Measurements from ENCODE around the gene CPNE8. TPM values are rescaled to one million over a fixed set of nuclear protein-coding genes. Genes with fewer than 3 reads are reported as not detected.

Gene CPNE8
- total RNA-seq, 4 donors from 2014 or later = 12.1 to 38.3 (median 13.4) TPM

DNA sequence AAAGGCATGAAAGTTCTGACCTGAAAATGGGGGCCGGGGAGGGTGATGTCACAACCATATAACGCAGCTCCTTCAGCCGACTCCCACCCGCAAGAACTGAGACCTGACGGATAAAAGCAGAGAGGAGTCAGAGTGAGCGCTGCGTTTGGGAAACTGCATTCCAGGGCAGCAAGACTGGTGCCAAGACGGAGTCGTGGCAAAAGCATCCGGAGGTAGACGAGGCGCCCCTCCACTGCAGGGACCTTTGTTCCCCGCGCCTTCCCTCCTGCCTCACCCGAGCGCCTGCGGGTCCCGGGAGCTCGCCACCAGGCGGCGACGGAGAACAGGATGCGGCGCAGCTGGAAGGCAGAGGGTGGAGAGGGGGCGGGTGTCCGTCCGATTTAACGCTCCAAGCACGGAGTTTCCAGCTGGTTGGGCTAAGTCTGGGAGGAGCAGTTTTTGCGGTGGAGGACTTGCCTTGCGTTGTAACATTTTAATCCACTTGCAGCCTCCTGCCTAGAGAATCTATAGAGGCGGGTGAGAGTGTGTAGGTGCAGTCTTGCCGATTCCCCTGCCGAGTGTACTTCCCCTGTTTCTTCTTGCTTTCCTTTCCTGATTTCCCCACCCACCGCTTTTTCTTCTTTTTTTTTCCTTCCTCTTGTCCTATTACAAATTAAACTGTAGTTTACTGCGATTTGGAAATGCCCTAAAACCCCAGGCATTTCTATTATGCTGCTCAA is 1.2 kb upstream of the CPNE8 start:
- TF ChIP-seq POLR2A (IDR thresholded peaks at IDR 0.05) = peak in 1 of 2 donors; percentile 32
- TF ChIP-seq EP300 (IDR thresholded peaks at IDR 0.05) = no peak
- TF ChIP-seq, protein P1, sequence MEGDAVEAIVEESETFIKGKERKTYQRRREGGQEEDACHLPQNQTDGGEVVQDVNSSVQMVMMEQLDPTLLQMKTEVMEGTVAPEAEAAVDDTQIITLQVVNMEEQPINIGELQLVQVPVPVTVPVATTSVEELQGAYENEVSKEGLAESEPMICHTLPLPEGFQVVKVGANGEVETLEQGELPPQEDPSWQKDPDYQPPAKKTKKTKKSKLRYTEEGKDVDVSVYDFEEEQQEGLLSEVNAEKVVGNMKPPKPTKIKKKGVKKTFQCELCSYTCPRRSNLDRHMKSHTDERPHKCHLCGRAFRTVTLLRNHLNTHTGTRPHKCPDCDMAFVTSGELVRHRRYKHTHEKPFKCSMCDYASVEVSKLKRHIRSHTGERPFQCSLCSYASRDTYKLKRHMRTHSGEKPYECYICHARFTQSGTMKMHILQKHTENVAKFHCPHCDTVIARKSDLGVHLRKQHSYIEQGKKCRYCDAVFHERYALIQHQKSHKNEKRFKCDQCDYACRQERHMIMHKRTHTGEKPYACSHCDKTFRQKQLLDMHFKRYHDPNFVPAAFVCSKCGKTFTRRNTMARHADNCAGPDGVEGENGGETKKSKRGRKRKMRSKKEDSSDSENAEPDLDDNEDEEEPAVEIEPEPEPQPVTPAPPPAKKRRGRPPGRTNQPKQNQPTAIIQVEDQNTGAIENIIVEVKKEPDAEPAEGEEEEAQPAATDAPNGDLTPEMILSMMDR (IDR thresholded peaks at IDR 0.05) = peak; percentile 68 to 86
- TF ChIP-seq POLR2AphosphoS5 (IDR thresholded peaks at IDR 0.05) = peak in 1 of 3 donors; percentile 43
- WGBS = 2% methylated on average over 16 of the region's 36 CpGs
- Histone ChIP-seq H3K27me3 (no peaks in the 10 kb centered on the region), H3K4me3 (peak overlapping the region; percentile 73), H3K36me3 (no peaks in the 10 kb centered on the region), H3K4me1 (peaks cover 30% of the 10 kb centered on the region), H3K27ac (peak overlapping the region; percentile 98), H3K9me3 (no peaks in the 10 kb centered on the region)
- peak; percentile 90 to 91 for DNase-seq (ENCODE audit: low spot score in 2 of 2)

DNA sequence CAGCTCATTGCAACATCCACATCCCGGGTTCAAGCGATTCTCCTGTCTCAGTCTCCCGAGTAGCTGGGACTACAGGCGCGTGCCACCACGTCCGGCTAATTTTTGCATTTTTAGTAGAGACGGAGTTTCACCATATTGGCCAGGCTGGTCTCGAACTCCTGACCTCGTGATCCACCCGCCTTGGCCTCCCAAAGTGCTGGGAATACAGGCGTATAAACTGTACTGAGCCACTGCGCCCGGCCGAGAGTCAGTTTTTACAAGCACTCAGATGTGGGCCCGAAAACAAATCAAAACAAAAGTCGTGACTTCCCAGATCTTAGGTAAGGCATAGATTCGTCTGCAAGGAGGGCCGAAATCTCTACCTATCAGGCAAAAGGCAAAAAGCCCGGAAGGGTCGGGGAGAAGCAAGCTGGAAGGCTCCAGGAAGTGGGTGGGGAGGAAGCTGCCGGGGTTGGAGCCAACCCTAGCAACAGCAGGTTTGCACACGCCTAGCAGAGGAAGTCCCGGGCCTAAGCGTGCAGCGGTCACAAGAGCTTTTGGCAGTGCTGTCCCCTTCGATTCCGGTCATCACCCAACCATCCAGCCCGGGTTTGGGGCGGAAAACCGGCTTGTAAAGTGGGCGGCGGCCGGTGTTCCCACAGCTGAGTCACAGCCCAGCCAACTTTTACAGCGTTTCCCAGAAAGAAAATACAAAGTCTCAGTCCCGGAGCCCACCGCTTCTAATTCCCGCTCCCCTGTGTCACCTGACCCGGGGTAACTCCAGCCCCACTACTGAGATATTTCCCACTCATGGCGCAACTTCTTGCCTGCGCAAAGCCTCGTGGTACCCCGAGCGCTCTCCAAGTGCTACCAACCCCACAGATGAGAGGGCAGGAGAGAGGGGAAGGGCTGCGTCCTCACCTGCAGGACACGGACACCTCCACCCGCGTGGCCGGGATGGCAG is 583 bp downstream of the CPNE8 start:
- Histone ChIP-seq H3K9me3 (no peaks in the 10 kb centered on the region), H3K36me3 (no peaks in the 10 kb centered on the region), H3K4me3 (peak overlapping the region; percentile 73), H3K27ac (peak overlapping the region; percentile 98), H3K4me1 (peaks cover 30% of the 10 kb centered on the region), H3K27me3 (no peaks in the 10 kb centered on the region)
- peak in 2 of 3 donors; percentile 3 to 5 for TF ChIP-seq POLR2AphosphoS5 (IDR thresholded peaks at IDR 0.05)
- TF ChIP-seq EP300 (IDR thresholded peaks at IDR 0.05) = no peak
- 29% methylated on average over 34 of the region's 49 CpGs for WGBS
- DNase-seq (ENCODE audit: low spot score in 2 of 2) = peak; percentile 91 to 95

DNA sequence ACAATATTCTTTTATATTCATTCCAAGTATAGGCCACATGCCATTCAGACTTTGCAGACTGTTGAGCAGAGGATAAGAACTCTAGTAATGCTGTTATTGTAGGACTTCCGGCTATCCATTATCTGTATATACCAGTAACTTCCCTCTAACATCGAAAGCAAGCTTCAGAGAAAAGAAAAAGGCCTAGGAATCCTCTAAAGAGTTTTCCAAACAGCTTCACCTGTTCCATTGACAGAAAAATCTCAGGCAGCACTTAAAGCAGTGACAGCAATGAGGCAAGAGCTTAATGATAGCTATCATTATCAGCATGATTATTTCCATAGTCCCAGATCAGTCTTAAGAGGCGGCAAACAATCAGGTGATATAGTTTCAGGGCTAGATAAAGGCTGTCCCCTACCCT is 1.8 kb downstream of the CPNE8 start:
- Histone ChIP-seq H3K4me1 (peaks cover 30% of the 10 kb centered on the region), H3K4me3 (peak overlapping the region; percentile 73)
- WGBS = 49% methylated on average over 3 of the region's 3 CpGs

DNA sequence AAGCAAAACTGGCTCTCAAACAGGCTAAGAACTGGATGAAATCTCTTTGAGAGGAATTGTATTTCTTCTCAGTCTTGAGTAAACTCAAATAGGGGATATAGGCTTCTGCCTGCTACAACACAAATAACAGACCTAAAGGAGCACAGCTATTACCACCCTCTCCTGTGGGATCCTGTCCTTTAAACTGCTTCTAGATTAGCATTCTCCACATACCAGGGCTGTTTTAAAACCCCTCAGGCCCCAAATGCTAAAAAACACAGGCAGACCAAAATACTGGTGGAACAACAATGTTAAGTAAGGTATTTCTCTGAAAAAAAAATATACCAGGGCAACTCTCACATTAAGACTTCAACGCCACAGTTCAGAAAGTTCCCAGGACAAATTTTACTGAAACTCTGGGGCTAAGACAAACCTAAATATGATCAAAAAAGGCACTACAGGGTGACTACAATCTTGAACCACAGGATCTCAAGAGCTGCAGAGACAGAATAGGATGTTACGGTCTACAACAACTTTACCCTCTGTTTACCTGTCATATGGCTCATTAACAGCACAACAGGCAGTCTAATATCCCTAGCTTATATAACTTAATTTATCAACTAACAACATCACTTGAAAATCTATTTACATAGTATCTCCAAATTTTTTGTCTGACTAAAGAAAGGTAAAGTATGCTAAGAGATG is 7.2 kb downstream of the CPNE8 start:
- 78% methylated on average over 2 of the region's 2 CpGs for WGBS
- no peak for DNase-seq (ENCODE audit: low spot score in 2 of 2)
- H3K27ac ChIP-seq = no peak overlapping the region

More for the DNA sequence above, 1.8 kb downstream of the CPNE8 start:
- no peaks in the 10 kb centered on the region for H3K9me3 ChIP-seq
- no peaks in the 10 kb centered on the region for H3K27me3 ChIP-seq
- no peak for DNase-seq (ENCODE audit: low spot score in 2 of 2)
- no peaks in the 10 kb centered on the region for H3K36me3 ChIP-seq
- peak overlapping the region; percentile 98 for H3K27ac ChIP-seq
- TF ChIP-seq POLR2A (IDR thresholded peaks at IDR 0.05) (no peak), EP300 (IDR thresholded peaks at IDR 0.05) (no peak), POLR2AphosphoS5 (IDR thresholded peaks at IDR 0.05) (no peak)
- TF ChIP-seq, protein P1 (IDR thresholded peaks at IDR 0.05) = no peak

DNA sequence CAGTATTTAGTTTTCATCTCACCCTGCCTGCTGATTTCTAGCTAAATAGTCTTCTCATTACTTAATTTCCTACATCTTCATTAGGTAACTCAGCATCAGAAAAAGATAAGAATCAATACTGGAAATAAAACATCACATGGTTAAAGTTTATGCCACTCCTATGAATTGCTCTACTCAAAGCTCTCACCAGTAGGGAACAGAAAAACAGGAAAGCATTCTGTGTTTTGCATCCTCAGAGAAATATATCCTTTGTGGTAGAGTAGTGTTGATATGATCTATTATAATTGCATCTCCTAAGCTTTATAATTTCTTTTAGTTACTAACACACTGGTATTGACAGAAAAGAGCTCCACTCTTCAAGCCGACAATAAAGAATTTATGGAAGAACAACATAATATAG is 9.9 kb downstream of the CPNE8 start:
- Histone ChIP-seq H3K36me3 (no peaks in the 10 kb centered on the region), H3K27me3 (no peaks in the 10 kb centered on the region), H3K27ac (no peak overlapping the region), H3K4me1 (peaks cover 20% of the 10 kb centered on the region), H3K9me3 (no peaks in the 10 kb centered on the region), H3K4me3 (no peak overlapping the region)
- TF ChIP-seq POLR2AphosphoS5 (IDR thresholded peaks at IDR 0.05) = no peak
- TF ChIP-seq EP300 (IDR thresholded peaks at IDR 0.05) = no peak
- TF ChIP-seq POLR2A (IDR thresholded peaks at IDR 0.05) = no peak
- TF ChIP-seq, protein P1 (IDR thresholded peaks at IDR 0.05) = no peak
- DNase-seq (ENCODE audit: low spot score in 2 of 2) = no peak
- 90% methylated on average over 1 of the region's 1 CpG for WGBS

More for the DNA sequence above, 7.2 kb downstream of the CPNE8 start:
- H3K9me3 ChIP-seq = no peaks in the 10 kb centered on the region
- H3K36me3 ChIP-seq = no peaks in the 10 kb centered on the region
- TF ChIP-seq POLR2A (IDR thresholded peaks at IDR 0.05) = no peak
- TF ChIP-seq POLR2AphosphoS5 (IDR thresholded peaks at IDR 0.05) = no peak
- TF ChIP-seq EP300 (IDR thresholded peaks at IDR 0.05) = no peak
- TF ChIP-seq, protein P1 (IDR thresholded peaks at IDR 0.05) = no peak
- peaks cover 10% of the 10 kb centered on the region for H3K4me1 ChIP-seq
- H3K27me3 ChIP-seq = no peaks in the 10 kb centered on the region
- no peak overlapping the region for H3K4me3 ChIP-seq
